HepG2 (cell line): ENCODE measurements around the gene GPR179. TPM values are rescaled to one million over a fixed set of nuclear protein-coding genes. Genes with fewer than 3 reads are reported as not detected.

Experiments
- ATAC-seq: fragments of 200-7000 bp; cut with Tn5 transposase; 3 replicates; pipeline ENCODE4 v1.9.1; 2020; ENCODE audit warnings: mild to moderate bottlenecking, moderate library complexity
- BruUV-seq: library from RNA; stranded (reverse); fragments of 400-500 nt; replicated peaks from 2 replicates; lab custom pipeline; 2021; lab: Mats Ljungman, UMichigan
- CTCF ChIA-PET: fragments of 300-600 bp; formaldehyde crosslinking; extraction: SDS; loops from one replicate; lab custom pipeline; 2021; ENCODE audit warnings: low total read pairs, inconsistent platforms, low intra/inter-chr PET ratio; lab: Yijun Ruan, JAX
- POLR2A ChIA-PET: fragments of 350-600 bp; sonication (Branson Sonifier 250); formaldehyde crosslinking; loops from one replicate; lab custom pipeline; 2020; ENCODE audit warnings: antibody characterized with exemption, inconsistent platforms; lab: Yijun Ruan, JAX
- DNase-seq: peaks from one replicate; pipeline ENCODE4 v3.0.0-alpha.2; 2015; ENCODE audit warnings: low spot score
- FAIRE-seq: peaks from 3 replicates; lab custom pipeline; 2011; peaks lifted over from hg19 to GRCh38; lab: Jason Lieb, UNC
- H2AFZ ChIP-seq: one replicate; pipeline ENCODE4 v1.6.1; 2011; ENCODE audit warnings: low read length, inconsistent platforms
- H3K27ac ChIP-seq: fragments of 300-600 bp; 3 replicates; pipeline ENCODE4 v1.8.0; 2011; ENCODE audit warnings: mixed run types, mild to moderate bottlenecking, mixed read lengths, low read length, inconsistent platforms; ENCODE audit not compliant: insufficient read depth; ENCODE audit errors: extremely low read length
- H3K27me3 ChIP-seq, 2 experiments: fragments of 200-600 bp in 1 of 2; 2 replicates in 1 of 2; 3 replicates in 1 of 2; pipeline versions ENCODE4 v1.6.0 to v1.8.0; 2011; ENCODE audit warnings: low read length in 2 of 2, mild to moderate bottlenecking in 2 of 2, moderate library complexity in 2 of 2, inconsistent platforms in 1 of 2; ENCODE audit not compliant: insufficient read depth in 2 of 2, control insufficient read depth in 1 of 2
- H3K36me3 ChIP-seq, 2 experiments: fragments of 200-600 bp in 1 of 2; replicated peaks in 1 of 2; 2 replicates in 1 of 2; 3 replicates in 1 of 2; pipeline versions ENCODE4 v1.5.1 to v1.8.0; 2011; ENCODE audit warnings: low read length in 2 of 2, inconsistent platforms in 1 of 2; ENCODE audit not compliant: insufficient read depth in 2 of 2, control insufficient read depth in 1 of 2
- H3K4me1 ChIP-seq: 2 replicates; pipeline ENCODE4 v1.5.1; 2012; ENCODE audit warnings: low read length, inconsistent platforms; ENCODE audit not compliant: insufficient read depth
- H3K4me2 ChIP-seq: 2 replicates; pipeline ENCODE4 v1.6.0; 2011; ENCODE audit warnings: low read depth, low read length, inconsistent platforms
- H3K4me3 ChIP-seq, 3 experiments: fragments of 200-600 bp in 1 of 3; sonication (generic), shearing (Covaris generic) in 1 of 3; replicated peaks in 1 of 3; 2 replicates each; pipeline ENCODE4 v1.5.1; 2011 to 2016; ENCODE audit warnings: low read length in 3 of 3, inconsistent platforms in 2 of 3, low read depth in 2 of 3, mild to moderate bottlenecking in 2 of 3, control low read depth in 1 of 3, mixed read lengths in 1 of 3; ENCODE audit not compliant: insufficient read depth in 1 of 3
- H3K79me2 ChIP-seq: one replicate; pipeline ENCODE4 v1.6.1; 2011; ENCODE audit warnings: low read length, inconsistent platforms; ENCODE audit not compliant: insufficient read depth
- H3K9ac ChIP-seq: 2 replicates; pipeline ENCODE4 v1.6.0; 2011; ENCODE audit warnings: mild to moderate bottlenecking, low read depth, low read length, inconsistent platforms; ENCODE audit not compliant: insufficient read depth
- H3K9me3 ChIP-seq: 2 replicates; pipeline ENCODE4 v1.5.1; 2012; ENCODE audit warnings: mild to moderate bottlenecking, low read length
- H4K20me1 ChIP-seq: 2 replicates; pipeline ENCODE4 v1.6.0; 2011; ENCODE audit warnings: inconsistent platforms, mild to moderate bottlenecking, low read length, moderate library complexity; ENCODE audit not compliant: insufficient read depth
- HMGXB4 ChIP-seq, 2 experiments: sonication (generic) in 1 of 2; formaldehyde crosslinking in 1 of 2; IDR thresholded peaks; 2 replicates each; pipeline versions ENCODE4 v1.4.0 to v1.6.1; 2018 to 2020; ENCODE audit warnings: missing genetic modification reagents in 2 of 2, borderline replicate concordance in 1 of 2, low read depth in 1 of 2, mild to moderate bottlenecking in 1 of 2, missing biosample characterization in 1 of 2
- KMT2B ChIP-seq: IDR thresholded peaks from 2 replicates; pipeline ENCODE4 v1.6.1; 2016; ENCODE audit warnings: missing genetic modification reagents, missing compliant biosample characterization
- MYNN ChIP-seq: sonication (generic); formaldehyde crosslinking; IDR thresholded peaks from 2 replicates; pipeline ENCODE4 v1.4.0; 2020; ENCODE audit warnings: mild to moderate bottlenecking, low read depth, missing genetic modification reagents
- NKX3-1 ChIP-seq: sonication (generic); formaldehyde crosslinking; IDR thresholded peaks from 2 replicates; pipeline ENCODE4 v1.5.0; 2020; ENCODE audit warnings: missing genetic modification reagents
- NR2F6 ChIP-seq, 2 experiments: IDR thresholded peaks; 2 replicates each; pipeline ENCODE4 v1.6.1; 2016; ENCODE audit warnings: antibody characterized with exemption in 1 of 2, mild to moderate bottlenecking in 1 of 2
- RXRA ChIP-seq: sonication (generic); formaldehyde crosslinking; IDR thresholded peaks from 2 replicates; pipeline ENCODE4 v1.5.1; 2020; ENCODE audit warnings: missing genetic modification reagents
- SRSF1 ChIP-seq: fragments of 200-400 bp; formaldehyde crosslinking; optimal IDR thresholded peaks from 2 replicates; pipeline ENCODE3; 2017; ENCODE audit warnings: mild to moderate bottlenecking, low read depth, low read length, moderate library complexity
- STAG1 ChIP-seq: sonication (generic); formaldehyde crosslinking; IDR thresholded peaks from 2 replicates; pipeline ENCODE4 v1.4.0; 2020; ENCODE audit warnings: missing genetic modification reagents
- TGIF2 ChIP-seq: IDR thresholded peaks from 2 replicates; pipeline ENCODE4 v1.6.1; 2016; ENCODE audit warnings: control low read depth, missing compliant biosample characterization
- ZBTB3 ChIP-seq: sonication (generic); formaldehyde crosslinking; IDR thresholded peaks from 2 replicates; pipeline ENCODE4 v1.4.0; 2020; ENCODE audit warnings: low read depth, mild to moderate bottlenecking, moderate library complexity, missing genetic modification reagents, borderline replicate concordance
- ZNF235 ChIP-seq: sonication (generic); formaldehyde crosslinking; IDR thresholded peaks from 2 replicates; pipeline ENCODE4 v1.8.1; 2023; ENCODE audit warnings: mild to moderate bottlenecking, missing genetic modification reagents, borderline replicate concordance
- ZNF274 ChIP-seq: sonication (generic); formaldehyde crosslinking; IDR thresholded peaks from 2 replicates; pipeline ENCODE4 v1.5.1; 2020; ENCODE audit warnings: mild to moderate bottlenecking, missing genetic modification reagents
- ZNF460 ChIP-seq: sonication (generic); formaldehyde crosslinking; IDR thresholded peaks from 2 replicates; pipeline ENCODE4 v1.5.1; 2020; ENCODE audit warnings: missing genetic modification reagents, mild to moderate bottlenecking, borderline replicate concordance
- ZNF564 ChIP-seq: sonication (generic); formaldehyde crosslinking; IDR thresholded peaks from 2 replicates; pipeline ENCODE4 v1.8.1; 2023; ENCODE audit warnings: mild to moderate bottlenecking, missing genetic modification reagents
- ZNF616 ChIP-seq: sonication (generic); formaldehyde crosslinking; IDR thresholded peaks from 2 replicates; pipeline ENCODE4 v1.5.0; 2020; ENCODE audit warnings: low read depth, mild to moderate bottlenecking, missing genetic modification reagents
- ZNF710 ChIP-seq: sonication (generic); formaldehyde crosslinking; IDR thresholded peaks from 2 replicates; pipeline ENCODE4 v1.5.0; 2020; ENCODE audit warnings: mild to moderate bottlenecking, missing genetic modification reagents, borderline replicate concordance
- WGBS: methylation state at CpG from one replicate; pipeline ENCODE4 v1.1.6; 2017; ENCODE audit warnings: low lambda C conversion rate; 5-methylcytosine and 5-hydroxymethylcytosine counted together
- in situ Hi-C: cut with HindIII; loops from 2 replicates; pipeline ENCODE4 v1.10.0; 2017; ENCODE audit warnings: low pct_unique_long_range_greater_than_20kb; ENCODE audit not compliant: extremely low pct_ligation_motif_present
- intact Hi-C: fragments of 100-400 bp; cut with micrococcal nuclease; formaldehyde crosslinking; loops from one replicate; pipeline ENCODE4 v1.10.0; 2022; ENCODE audit not compliant: unreplicated experiment
- polyA plus RNA-seq, 8 experiments: library from polyadenylated mRNA; depleted of rRNA in 3 of 8; stranded (reverse) in 7 of 8; unstranded in 1 of 8; fragments of >200 nt; fragmentation: Illumina TruSeq in 4 of 8; extraction: Trizol in 4 of 8; gene quantifications; 2 replicates each; pipeline versions ENCODE4 v1.2.1 to v1.2.3, GENCODE V29; 2011 to 2016; ENCODE audit warnings: low read depth in 4 of 8, missing spikeins in 1 of 8, mixed read lengths in 1 of 8; ENCODE audit not compliant: insufficient read depth in 1 of 8
- total RNA-seq, 5 experiments: library from RNA; depleted of rRNA; stranded (reverse); fragments of >200 nt; fragmentation: Illumina TruSeq; extraction: Trizol; gene quantifications; 2 replicates each; pipeline ENCODE4 v1.2.3, GENCODE V29; 2016; ENCODE audit warnings: low read depth in 1 of 5
- TF ChIP-seq, protein P1 (sequence below): sonication (generic); formaldehyde crosslinking; conservative IDR thresholded peaks from 2 replicates; pipeline ENCODE4 v1.8.0; 2022; ENCODE audit warnings: missing genetic modification reagents

The GPR179 gene
- total and polyA plus RNA-seq, 2 of the 13 experiments (the other 11 are each of a cell fraction or from before 2014, with no cell fraction given), result 0.03 TPM; not detected in 1

- TF ChIP-seq ZNF710 (CRISPR knock-in tag) (no peak), HMGXB4 (CRISPR knock-in tag; IDR thresholded peaks at IDR 0.05; ENCODE audit: borderline replicate concordance in 1 of 2, low read depth in 1 of 2) (peak; percentile 75 to 88), STAG1 (CRISPR knock-in tag) (peak; percentile 89), ZBTB3 (CRISPR knock-in tag) (no peak)
These were observed 5.5 kb upstream of the GPR179 start (continued) for GRCh38 chr17:38349097-38349730.

DNA sequence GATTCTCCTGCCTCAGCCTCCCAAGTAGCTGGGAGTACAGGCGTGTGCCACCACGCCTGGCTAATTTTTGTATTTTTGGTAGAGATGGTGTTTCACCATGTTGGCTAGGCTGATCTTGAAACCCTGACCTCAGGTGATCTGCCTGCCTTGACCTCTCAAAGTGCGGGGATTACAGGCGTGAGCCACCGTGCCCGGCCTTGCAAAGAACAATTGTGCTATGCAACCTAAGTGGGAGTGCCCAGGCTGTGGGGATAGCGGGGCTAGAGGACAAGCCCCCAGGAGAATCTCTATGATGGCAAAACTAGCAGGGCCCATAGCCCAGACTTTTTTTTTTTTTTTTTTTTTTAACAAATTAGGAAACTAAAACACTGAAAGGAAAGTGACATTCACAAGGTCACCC lies 2.0 kb upstream of the GPR179 start:
- H3K27me3 ChIP-seq, result peaks cover 1 to 4% of the 10 kb centered on the region in 2 experiments; a peak in 2 of 5 replicates
- WGBS, result 31% methylated on average over 7 of the region's 7 CpGs
- no peaks in the 10 kb centered on the region for H4K20me1 ChIP-seq
- intact Hi-C loops, result loop anchor here (5.0 kb wide), 1 partner anchor 142 kb away; no protein-coding TSS in a partner anchor
- no peaks in the 10 kb centered on the region for H3K36me3 ChIP-seq
- POLR2A ChIA-PET, result interaction anchor here (0.7 kb wide), 1 partner anchor 24 kb away, joined by 6 read pairs; no protein-coding TSS in a partner anchor
- H3K9ac ChIP-seq, result no peak overlapping the region
- H3K79me2 ChIP-seq, result no peaks in the 10 kb centered on the region
- FAIRE-seq (no peak), ATAC-seq (no peak), DNase-seq (no peak)
- no peak overlapping the region for H3K4me3 ChIP-seq
- CTCF ChIA-PET, result no interaction called here
- no TSS peak for BruUV-seq
- no peaks in the 10 kb centered on the region for H3K9me3 ChIP-seq
- no peak overlapping the region for H3K27ac ChIP-seq
- H3K4me1 ChIP-seq, result peaks cover 34% of the 10 kb centered on the region
- in situ Hi-C loops, result loop anchor here (5.0 kb wide), 1 partner anchor 67 kb away; no protein-coding TSS in a partner anchor
- H3K4me2 ChIP-seq, result no peak overlapping the region
- no peak overlapping the region for H2AFZ ChIP-seq
- TF ChIP-seq KMT2B (CRISPR knock-in tag) (no peak), ZNF235 (no peak), ZNF274 (CRISPR knock-in tag) (no peak), RXRA (CRISPR knock-in tag) (0 out of 2 replicates have a peak, but pooled peaks have one; percentile 40), NR2F6 (IDR thresholded peaks at IDR 0.05) (no peak), NR2F6 (CRISPR knock-in tag; IDR thresholded peaks at IDR 0.05) (peak; percentile 27; the same call in 1 of the 2 replicates), ZNF564 (no peak), MYNN (CRISPR knock-in tag) (no peak), ZNF460 (CRISPR knock-in tag) (peak; percentile 54), TGIF2 (CRISPR knock-in tag) (no peak), SRSF1 (no peak), NKX3-1 (CRISPR knock-in tag) (no peak), ZNF616 (no peak)
- TF ChIP-seq, protein P1, sequence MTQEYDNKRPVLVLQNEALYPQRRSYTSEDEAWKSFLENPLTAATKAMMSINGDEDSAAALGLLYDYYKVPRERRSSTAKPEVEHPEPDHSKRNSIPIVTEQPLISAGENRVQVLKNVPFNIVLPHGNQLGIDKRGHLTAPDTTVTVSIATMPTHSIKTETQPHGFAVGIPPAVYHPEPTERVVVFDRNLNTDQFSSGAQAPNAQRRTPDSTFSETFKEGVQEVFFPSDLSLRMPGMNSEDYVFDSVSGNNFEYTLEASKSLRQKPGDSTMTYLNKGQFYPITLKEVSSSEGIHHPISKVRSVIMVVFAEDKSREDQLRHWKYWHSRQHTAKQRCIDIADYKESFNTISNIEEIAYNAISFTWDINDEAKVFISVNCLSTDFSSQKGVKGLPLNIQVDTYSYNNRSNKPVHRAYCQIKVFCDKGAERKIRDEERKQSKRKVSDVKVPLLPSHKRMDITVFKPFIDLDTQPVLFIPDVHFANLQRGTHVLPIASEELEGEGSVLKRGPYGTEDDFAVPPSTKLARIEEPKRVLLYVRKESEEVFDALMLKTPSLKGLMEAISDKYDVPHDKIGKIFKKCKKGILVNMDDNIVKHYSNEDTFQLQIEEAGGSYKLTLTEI (CRISPR knock-in tag), result no peak
